Muscle layer of colon (tissue), 2 donors: ENCODE results near the gene NPIPB2.

Source experiments
- H3K27ac ChIP-seq: one replicate; pipeline ENCODE4 v1.7.0; 2013; ENCODE audit warnings: low read depth, mild to moderate bottlenecking, low read length, moderate library complexity
- H3K27me3 ChIP-seq, 2 donors: one replicate each; pipeline ENCODE4 v1.7.0; 2013; ENCODE audit warnings: low read length in 2 of 2, mild to moderate bottlenecking in 2 of 2; ENCODE audit not compliant: insufficient read depth in 2 of 2, control insufficient read depth in 1 of 2
- H3K36me3 ChIP-seq: one replicate; pipeline ENCODE4 v1.7.0; 2013; ENCODE audit warnings: mild to moderate bottlenecking, low read length; ENCODE audit not compliant: insufficient read depth
- H3K4me1 ChIP-seq: one replicate; pipeline ENCODE4 v1.7.0; 2013; ENCODE audit warnings: mild to moderate bottlenecking, low read length; ENCODE audit not compliant: insufficient read depth
- H3K4me3 ChIP-seq, 2 donors: one replicate each; pipeline ENCODE4 v1.7.0; 2013; ENCODE audit warnings: low read length in 2 of 2, low read depth in 1 of 2, mild to moderate bottlenecking in 1 of 2, moderate library complexity in 1 of 2
- H3K9ac ChIP-seq: one replicate; pipeline ENCODE4 v1.7.0; 2013; ENCODE audit warnings: low read length
- H3K9me3 ChIP-seq: one replicate; pipeline ENCODE4 v1.7.0; 2013; ENCODE audit warnings: mild to moderate bottlenecking, low read length
- donor health status: abdominal sarcoma.
- donor health status: Adenocarcinoma of cecum.

The NPIPB2 gene

GRCh38 chr16:11915114-11915643 is 26.7 kb downstream of the NPIPB2 start:
- Histone ChIP-seq H3K4me1 (peaks cover 38% of the 10 kb centered on the region), H3K27ac (peak overlapping the region; percentile 96)

GRCh38 chr16:11914210-11915113 is 27.4 kb downstream of the NPIPB2 start:
- Histone ChIP-seq H3K27me3 (no peaks in the 10 kb centered on the region), H3K36me3 (no peaks in the 10 kb centered on the region), H3K9me3 (no peaks in the 10 kb centered on the region), H3K4me1 (peaks cover 44% of the 10 kb centered on the region), H3K27ac (peak overlapping the region; percentile 96), H3K4me3 (peak overlapping the region; percentile 66 to 76), H3K9ac (peak overlapping the region; percentile 58)

More at GRCh38 chr16:11915114-11915643, 26.7 kb downstream of the NPIPB2 start:
- Histone ChIP-seq H3K4me3 (peak overlapping the region; percentile 66 to 76), H3K27me3 (no peaks in the 10 kb centered on the region), H3K9ac (peak overlapping the region; percentile 58), H3K36me3 (no peaks in the 10 kb centered on the region), H3K9me3 (no peaks in the 10 kb centered on the region)

GRCh38 chr16:11913425-11914079 is 28.3 kb downstream of the NPIPB2 start:
- Histone ChIP-seq H3K27ac (peak overlapping the region; percentile 59), H3K27me3 (no peaks in the 10 kb centered on the region), H3K36me3 (no peaks in the 10 kb centered on the region), H3K4me1 (peaks cover 51% of the 10 kb centered on the region), H3K4me3 (peak overlapping the region; percentile 39 to 76), H3K9me3 (no peaks in the 10 kb centered on the region), H3K9ac (peak overlapping the region; percentile 58)

GRCh38 chr16:11909653-11910545 is 31.9 kb downstream of the NPIPB2 start:
- H3K27ac ChIP-seq: peak overlapping the region; percentile 69
- peaks cover 65% of the 10 kb centered on the region for H3K4me1 ChIP-seq

GRCh38 chr16:11907160-11907970 is 34.5 kb downstream of the NPIPB2 start:
- H3K36me3 ChIP-seq: no peaks in the 10 kb centered on the region
- H3K9ac ChIP-seq: no peak overlapping the region
- H3K4me1 ChIP-seq: peaks cover 54% of the 10 kb centered on the region
- H3K27ac ChIP-seq: no peak overlapping the region
- no peaks in the 10 kb centered on the region for H3K9me3 ChIP-seq
- no peaks in the 10 kb centered on the region for H3K27me3 ChIP-seq
- no peak overlapping the region for H3K4me3 ChIP-seq

More at GRCh38 chr16:11909653-11910545, 31.9 kb downstream of the NPIPB2 start:
- Histone ChIP-seq H3K9ac (peak overlapping the region; percentile 23), H3K9me3 (no peaks in the 10 kb centered on the region), H3K27me3 (no peaks in the 10 kb centered on the region), H3K36me3 (no peaks in the 10 kb centered on the region), H3K4me3 (no peak overlapping the region)

- no peak overlapping the region for H3K9ac ChIP-seq
- H3K4me1 ChIP-seq: peaks cover 29% of the 10 kb centered on the region
These were observed 37.9 kb downstream of the NPIPB2 start for GRCh38 chr16:11903906-11904305.

GRCh38 chr16:11901091-11901490 is 40.8 kb downstream of the NPIPB2 start:
- Histone ChIP-seq H3K4me3 (no peak overlapping the region), H3K27me3 (no peaks in the 10 kb centered on the region), H3K27ac (no peak overlapping the region), H3K4me1 (peaks cover 11% of the 10 kb centered on the region), H3K9me3 (no peaks in the 10 kb centered on the region), H3K9ac (no peak overlapping the region), H3K36me3 (no peaks in the 10 kb centered on the region)

More at GRCh38 chr16:11903906-11904305, 37.9 kb downstream of the NPIPB2 start:
- no peak overlapping the region for H3K27ac ChIP-seq
- no peak overlapping the region for H3K4me3 ChIP-seq
- H3K36me3 ChIP-seq: no peaks in the 10 kb centered on the region
- no peaks in the 10 kb centered on the region for H3K27me3 ChIP-seq
- no peaks in the 10 kb centered on the region for H3K9me3 ChIP-seq

- Histone ChIP-seq H3K27ac (no peak overlapping the region), H3K4me1 (no peaks in the 10 kb centered on the region), H3K9me3 (no peaks in the 10 kb centered on the region)
These were observed 45.2 kb downstream of the NPIPB2 start for GRCh38 chr16:11896486-11897176.

GRCh38 chr16:11893571-11893970 is 48.3 kb downstream of the NPIPB2 start:
- H3K27me3 ChIP-seq: no peaks in the 10 kb centered on the region
- peaks cover 24% of the 10 kb centered on the region for H3K36me3 ChIP-seq
- H3K4me3 ChIP-seq: no peak overlapping the region
- no peaks in the 10 kb centered on the region for H3K4me1 ChIP-seq
- no peak overlapping the region for H3K27ac ChIP-seq
- H3K9ac ChIP-seq: no peak overlapping the region
- H3K9me3 ChIP-seq: no peaks in the 10 kb centered on the region

More at GRCh38 chr16:11896486-11897176, 45.2 kb downstream of the NPIPB2 start:
- Histone ChIP-seq H3K4me3 (no peak overlapping the region), H3K27me3 (no peaks in the 10 kb centered on the region), H3K36me3 (peaks cover 12% of the 10 kb centered on the region), H3K9ac (no peak overlapping the region)

- Histone ChIP-seq H3K9ac (no peak overlapping the region), H3K9me3 (no peaks in the 10 kb centered on the region), H3K4me1 (no peaks in the 10 kb centered on the region), H3K27me3 (no peaks in the 10 kb centered on the region), H3K4me3 (no peak overlapping the region), H3K27ac (no peak overlapping the region), H3K36me3 (peaks cover 25% of the 10 kb centered on the region)
These were observed 49.1 kb downstream of the NPIPB2 start for GRCh38 chr16:11892761-11893160.
